Inflammatory macrophage treated with lipopolysaccharide for 1 hour (primary cell): ENCODE results near the gene SPDEF.

Experiments
- DNase-seq, 2 donors: peaks; one replicate each; pipeline ENCODE4 v3.0.0-alpha.2; 2020 to 2022

The SPDEF gene

GRCh38 chr6:34526241-34526972 is 29.7 kb downstream of the SPDEF start:
- no peak for DNase-seq

- no peak for DNase-seq
These were observed 30.5 kb downstream of the SPDEF start for GRCh38 chr6:34525431-34526175.

GRCh38 chr6:34524971-34525370 is 31.2 kb downstream of the SPDEF start:
- no peak for DNase-seq

- DNase-seq, result no peak
These were observed 31.6 kb downstream of the SPDEF start for GRCh38 chr6:34524499-34524898.

GRCh38 chr6:34523441-34524206 is 32.5 kb downstream of the SPDEF start:
- no peak for DNase-seq

- DNase-seq, result no peak
These were observed 33.4 kb downstream of the SPDEF start for GRCh38 chr6:34522761-34523160.

- no peak for DNase-seq
These were observed 34.5 kb downstream of the SPDEF start for GRCh38 chr6:34521463-34522285.

GRCh38 chr6:34520645-34521462 is 35.3 kb downstream of the SPDEF start:
- DNase-seq, result no peak

GRCh38 chr6:34519971-34520644 is 36.0 kb downstream of the SPDEF start:
- DNase-seq, result no peak

GRCh38 chr6:34518669-34519365 is 37.3 kb downstream of the SPDEF start:
- no peak for DNase-seq

- no peak for DNase-seq
These were observed 38.2 kb downstream of the SPDEF start for GRCh38 chr6:34517966-34518365.

GRCh38 chr6:34517461-34517881 is 38.7 kb downstream of the SPDEF start:
- no peak for DNase-seq

- no peak for DNase-seq
These were observed 39.5 kb downstream of the SPDEF start for GRCh38 chr6:34516391-34517324.

- no peak for DNase-seq
These were observed 40.4 kb downstream of the SPDEF start for GRCh38 chr6:34515473-34516387.

- DNase-seq, result no peak
These were observed 41.3 kb downstream of the SPDEF start for GRCh38 chr6:34514593-34515472.

- DNase-seq, result no peak
These were observed 42.0 kb downstream of the SPDEF start for GRCh38 chr6:34514112-34514511.

- no peak for DNase-seq
These were observed 42.5 kb downstream of the SPDEF start for GRCh38 chr6:34513646-34514045.
